Calu3 (cell line): ENCODE data around the gene NMT1. TPM values are rescaled to one million over a fixed set of nuclear protein-coding genes. Genes with fewer than 3 reads are reported as not detected.

Experiments
- BruUV-seq: library from RNA; stranded (reverse); fragments of 400-500 nt; replicated peaks from 2 replicates; lab custom pipeline; 2021; lab: Mats Ljungman, UMichigan
- CTCF ChIA-PET: fragments of 300-600 bp; sonication (Branson Sonifier 250); formaldehyde crosslinking; loops from one replicate; lab custom pipeline; 2022; ENCODE audit warnings: antibody characterized with exemption; lab: Charles Lee
- DNase-seq: peaks from one replicate; pipeline ENCODE4 v3.0.0; 2022
- H3K27ac Mint-ChIP-seq: one replicate; pipeline ENCODE4 v1.8.0; 2022; ENCODE audit warnings: mixed read lengths; ENCODE audit not compliant: unreplicated experiment
- H3K27me3 Mint-ChIP-seq: one replicate; pipeline ENCODE4 v1.8.0; 2022; ENCODE audit warnings: mixed read lengths; ENCODE audit not compliant: unreplicated experiment
- H3K36me3 Mint-ChIP-seq: one replicate; pipeline ENCODE4 v1.8.0; 2022; ENCODE audit warnings: mild to moderate bottlenecking, moderate library complexity, mixed read lengths; ENCODE audit not compliant: insufficient read depth, unreplicated experiment
- H3K4me1 Mint-ChIP-seq: one replicate; pipeline ENCODE4 v1.8.0; 2022; ENCODE audit warnings: mild to moderate bottlenecking, low read depth, mixed read lengths; ENCODE audit not compliant: unreplicated experiment
- H3K4me3 Mint-ChIP-seq: one replicate; pipeline ENCODE4 v1.8.0; 2022; ENCODE audit warnings: mild to moderate bottlenecking, low read depth, moderate library complexity, mixed read lengths; ENCODE audit not compliant: unreplicated experiment
- H3K9me3 Mint-ChIP-seq: one replicate; pipeline ENCODE4 v1.8.0; 2022; ENCODE audit warnings: low read depth, mixed read lengths; ENCODE audit not compliant: unreplicated experiment
- intact Hi-C: fragments of 100-400 bp; cut with micrococcal nuclease; formaldehyde crosslinking; loops from one replicate; pipeline ENCODE4 v1.10.0; 2022; ENCODE audit not compliant: unreplicated experiment
- total RNA-seq: library from RNA; stranded (reverse); gene quantifications from 2 replicates; pipeline ENCODE4 v1.2.3, GENCODE V29; 2022
- TF ChIP-seq, protein P1 (sequence below): fragments of 200-600 bp; IDR thresholded peaks from one replicate; pipeline ENCODE4 v1.8.0; 2022; ENCODE audit warnings: antibody characterized with exemption; ENCODE audit not compliant: unreplicated experiment

The NMT1 gene
- total RNA-seq, 1 experiment from 2014 or later: 185 TPM

GRCh38 chr17:45114117-45114932 lies 53.2 kb downstream of the NMT1 start:
- no TSS peak for BruUV-seq
- TF ChIP-seq, protein P1, sequence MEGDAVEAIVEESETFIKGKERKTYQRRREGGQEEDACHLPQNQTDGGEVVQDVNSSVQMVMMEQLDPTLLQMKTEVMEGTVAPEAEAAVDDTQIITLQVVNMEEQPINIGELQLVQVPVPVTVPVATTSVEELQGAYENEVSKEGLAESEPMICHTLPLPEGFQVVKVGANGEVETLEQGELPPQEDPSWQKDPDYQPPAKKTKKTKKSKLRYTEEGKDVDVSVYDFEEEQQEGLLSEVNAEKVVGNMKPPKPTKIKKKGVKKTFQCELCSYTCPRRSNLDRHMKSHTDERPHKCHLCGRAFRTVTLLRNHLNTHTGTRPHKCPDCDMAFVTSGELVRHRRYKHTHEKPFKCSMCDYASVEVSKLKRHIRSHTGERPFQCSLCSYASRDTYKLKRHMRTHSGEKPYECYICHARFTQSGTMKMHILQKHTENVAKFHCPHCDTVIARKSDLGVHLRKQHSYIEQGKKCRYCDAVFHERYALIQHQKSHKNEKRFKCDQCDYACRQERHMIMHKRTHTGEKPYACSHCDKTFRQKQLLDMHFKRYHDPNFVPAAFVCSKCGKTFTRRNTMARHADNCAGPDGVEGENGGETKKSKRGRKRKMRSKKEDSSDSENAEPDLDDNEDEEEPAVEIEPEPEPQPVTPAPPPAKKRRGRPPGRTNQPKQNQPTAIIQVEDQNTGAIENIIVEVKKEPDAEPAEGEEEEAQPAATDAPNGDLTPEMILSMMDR: no peak
- DNase-seq: no peak
- Mint-ChIP-seq H3K27ac (no peak overlapping the region), H3K9me3 (no peaks in the 10 kb centered on the region), H3K4me3 (no peak overlapping the region), H3K36me3 (peaks cover 45% of the 10 kb centered on the region), H3K27me3 (no peaks in the 10 kb centered on the region), H3K4me1 (no peaks in the 10 kb centered on the region)
- CTCF ChIA-PET: no interaction called here
- intact Hi-C loops: no loop called here

DNA sequence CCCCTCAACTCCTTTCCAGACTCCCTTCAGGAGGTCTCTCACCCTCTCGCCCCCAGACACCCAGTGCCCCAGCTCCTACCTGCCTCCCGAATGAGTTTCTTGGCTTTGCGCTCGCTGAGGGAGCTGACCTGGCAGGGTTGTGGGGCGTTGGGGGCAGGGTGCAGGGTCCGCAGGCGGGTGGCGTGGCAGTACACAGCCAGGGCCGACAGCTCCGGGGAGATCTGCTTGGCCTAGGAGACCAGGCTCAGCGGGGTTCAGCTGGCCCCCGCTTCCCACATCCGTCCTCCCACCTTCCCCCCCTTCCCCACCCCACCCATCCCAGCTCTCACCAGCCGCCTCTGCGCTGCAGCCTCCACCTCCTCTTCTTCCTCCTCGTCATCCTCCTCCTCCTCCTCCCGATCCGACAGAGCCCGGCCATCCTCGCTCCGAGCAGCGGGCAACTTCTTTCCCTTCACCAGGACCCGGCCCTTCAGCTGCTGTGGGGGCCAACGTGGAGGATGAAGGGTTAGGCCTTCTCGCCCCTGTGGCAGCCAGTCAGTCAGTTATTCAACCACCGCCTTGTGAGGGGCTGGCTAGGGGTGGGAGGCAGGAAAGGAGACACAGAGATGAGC lies 54.0 kb downstream of the NMT1 start:
- H3K4me1 Mint-ChIP-seq: no peaks in the 10 kb centered on the region
- no peak overlapping the region for H3K27ac Mint-ChIP-seq
- CTCF ChIA-PET: no interaction called here
- DNase-seq: no peak
- intact Hi-C loops: no loop called here
- peaks cover 37% of the 10 kb centered on the region for H3K36me3 Mint-ChIP-seq
- no TSS peak for BruUV-seq
- no peaks in the 10 kb centered on the region for H3K27me3 Mint-ChIP-seq
- TF ChIP-seq, protein P1: no peak
- no peaks in the 10 kb centered on the region for H3K9me3 Mint-ChIP-seq
- no peak overlapping the region for H3K4me3 Mint-ChIP-seq

DNA sequence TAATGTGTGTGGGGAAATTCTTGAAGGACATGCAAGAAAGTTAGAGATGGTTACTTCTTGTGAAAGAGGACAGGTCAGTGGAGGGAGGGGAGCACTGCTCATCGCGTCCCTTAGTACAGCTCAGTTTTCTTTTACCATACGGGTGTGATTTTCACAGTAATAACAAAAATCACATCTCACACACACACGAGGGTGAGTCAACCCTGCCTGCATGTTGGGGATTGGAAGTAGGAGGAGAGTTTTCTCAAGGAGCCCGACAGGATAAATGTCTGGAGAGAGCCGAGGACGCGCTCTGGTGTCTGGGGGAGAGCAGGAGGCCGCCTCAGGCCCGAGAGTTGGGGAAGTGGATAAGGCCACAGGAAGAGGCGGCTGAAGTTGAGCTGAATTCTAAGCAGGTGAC lies 54.8 kb downstream of the NMT1 start:
- H3K9me3 Mint-ChIP-seq: no peaks in the 10 kb centered on the region
- CTCF ChIA-PET: interaction anchor here (0.6 to 1.2 kb wide), 2 partner anchors 15 to 19 kb away, joined by 3 to 6 read pairs; partner anchors contain the start of gene ACBD4
- no peak for DNase-seq
- BruUV-seq: no TSS peak
- peaks cover 31% of the 10 kb centered on the region for H3K36me3 Mint-ChIP-seq
- TF ChIP-seq, protein P1: no peak
- no peak overlapping the region for H3K4me3 Mint-ChIP-seq
- intact Hi-C loops: no loop called here
- no peaks in the 10 kb centered on the region for H3K4me1 Mint-ChIP-seq
- no peak overlapping the region for H3K27ac Mint-ChIP-seq
- no peaks in the 10 kb centered on the region for H3K27me3 Mint-ChIP-seq

DNA sequence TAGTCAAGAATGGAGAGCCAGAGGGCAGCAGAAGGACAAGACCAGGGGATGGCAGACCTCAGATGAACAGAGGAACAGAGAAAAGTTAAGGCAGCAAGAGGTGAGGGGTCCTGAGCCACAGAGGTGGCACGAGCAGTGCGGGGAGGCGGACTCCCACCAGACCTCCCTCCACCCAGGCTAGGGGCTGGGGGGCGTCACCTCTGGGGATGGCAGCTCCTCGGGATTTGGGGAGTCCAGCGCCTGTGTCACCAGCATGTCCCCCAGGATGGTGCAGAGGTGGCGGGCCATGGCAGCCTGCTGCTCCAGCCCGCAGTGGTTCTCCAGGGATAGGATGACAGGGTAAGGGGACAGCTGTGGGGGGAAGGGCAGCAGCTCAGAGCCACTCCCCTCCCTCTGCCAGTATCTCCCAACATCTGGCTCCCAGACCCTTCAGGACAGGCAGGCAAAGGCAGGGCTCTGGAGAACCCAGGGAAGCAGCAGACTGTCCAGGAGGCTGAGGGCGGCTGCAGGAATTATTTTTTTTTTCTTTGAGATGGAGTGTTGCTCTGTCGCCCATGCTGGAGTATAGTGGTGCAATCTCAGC lies 55.4 kb downstream of the NMT1 start:
- H3K27ac Mint-ChIP-seq: no peak overlapping the region
- CTCF ChIA-PET: interaction anchor here (0.6 to 1.2 kb wide), 2 partner anchors 16 to 19 kb away, joined by 3 to 6 read pairs; partner anchors contain the start of gene ACBD4
- no peaks in the 10 kb centered on the region for H3K9me3 Mint-ChIP-seq
- BruUV-seq: no TSS peak
- H3K36me3 Mint-ChIP-seq: peaks cover 31% of the 10 kb centered on the region
- intact Hi-C loops: no loop called here
- no peak overlapping the region for H3K4me3 Mint-ChIP-seq
- TF ChIP-seq, protein P1: no peak
- no peaks in the 10 kb centered on the region for H3K4me1 Mint-ChIP-seq
- H3K27me3 Mint-ChIP-seq: no peaks in the 10 kb centered on the region
- no peak for DNase-seq
